ENCODE measurements around the gene INSR.
"Not testable (repeated sequence)": the region's sequence is repeated elsewhere in the genome, so short reads cannot be mapped to it uniquely, and the experiment has no call there.

The INSR gene

GRCh38 chr19:7098701-7099596, 195.3 kb downstream of the INSR start:
- peak; percentile 88 for DNase-seq (ENCODE audit: low spot score)

- no peak for DNase-seq (ENCODE audit: low spot score)
Measured at GRCh38 chr19:7098096-7098495, 196.1 kb downstream of the INSR start.

GRCh38 chr19:7088999-7089398, 205.2 kb downstream of the INSR start:
- no peak for DNase-seq (ENCODE audit: low spot score)

GRCh38 chr19:7083076-7083956, 210.9 kb downstream of the INSR start:
- no peak for DNase-seq (ENCODE audit: low spot score)

GRCh38 chr19:7078008-7078407, 216.2 kb downstream of the INSR start:
- DNase-seq (ENCODE audit: low spot score): no peak

GRCh38 chr19:7076151-7076550, 218.1 kb downstream of the INSR start:
- no peak for DNase-seq (ENCODE audit: low spot score)

- DNase-seq (ENCODE audit: low spot score): no peak
Measured at GRCh38 chr19:7074705-7075282, 219.4 kb downstream of the INSR start.

GRCh38 chr19:7072541-7072940, 221.7 kb downstream of the INSR start:
- DNase-seq (ENCODE audit: low spot score): no peak

- peak; percentile 13 for DNase-seq (ENCODE audit: low spot score)
Measured at GRCh38 chr19:7069904-7070226, 224.3 kb downstream of the INSR start.

- DNase-seq (ENCODE audit: low spot score): peak; percentile 99
Measured at GRCh38 chr19:7069042-7069903, 224.9 kb downstream of the INSR start, which contains the start of gene ZNF557. TSS of gene ZNF557 (plus strand) at chr19:7069703. CDS start at chr19:7075075, 5,372 bp downstream.

- no peak for DNase-seq (ENCODE audit: low spot score)
Measured at GRCh38 chr19:7068599-7068998, 225.6 kb downstream of the INSR start.

GRCh38 chr19:7067716-7068115, 226.5 kb downstream of the INSR start:
- no peak for DNase-seq (ENCODE audit: low spot score)

GRCh38 chr19:7067122-7067521, 227.1 kb downstream of the INSR start:
- not testable (repeated sequence) for DNase-seq (ENCODE audit: low spot score)

GRCh38 chr19:7063764-7064418, 230.3 kb downstream of the INSR start:
- no peak for DNase-seq (ENCODE audit: low spot score)

GRCh38 chr19:7063339-7063738, 230.9 kb downstream of the INSR start:
- DNase-seq (ENCODE audit: low spot score): no peak

Measured in CD4-positive, alpha-beta T cell treated with Interleukin-6 at 100 ng/mL for 8 hours (primary cell).